ENCODE measurements around the gene FNDC8.
"Not testable (repeated sequence)": the region's sequence is repeated elsewhere in the genome, so short reads cannot be mapped to it uniquely, and the experiment has no call there.

The FNDC8 gene

DNA sequence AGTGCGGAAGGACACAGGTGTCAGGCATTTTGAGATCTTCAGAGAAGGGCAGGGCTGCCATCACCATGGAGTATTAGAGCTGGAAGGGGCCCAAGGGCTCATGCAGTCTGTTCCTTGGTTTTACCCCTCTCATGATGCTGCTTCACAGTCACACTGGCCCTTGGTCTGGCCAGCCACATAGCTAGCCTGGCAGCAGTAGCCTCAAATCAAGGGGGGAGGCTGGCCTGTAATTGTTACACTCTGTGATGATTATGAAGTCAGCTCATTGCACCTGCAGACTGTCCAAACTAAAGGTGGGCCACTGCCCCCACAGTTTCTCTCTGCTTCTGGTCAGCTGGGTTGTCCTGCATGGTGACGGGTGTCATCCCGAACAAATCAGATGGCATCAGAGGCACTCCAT lies at the start of gene FNDC8:
Gene FNDC8, plus strand, starts transcription at position 301 of the 400 bp plus-strand sequence. Its CDS starts 79 bp downstream, at position 380.
- no peak for DNase-seq

DNA sequence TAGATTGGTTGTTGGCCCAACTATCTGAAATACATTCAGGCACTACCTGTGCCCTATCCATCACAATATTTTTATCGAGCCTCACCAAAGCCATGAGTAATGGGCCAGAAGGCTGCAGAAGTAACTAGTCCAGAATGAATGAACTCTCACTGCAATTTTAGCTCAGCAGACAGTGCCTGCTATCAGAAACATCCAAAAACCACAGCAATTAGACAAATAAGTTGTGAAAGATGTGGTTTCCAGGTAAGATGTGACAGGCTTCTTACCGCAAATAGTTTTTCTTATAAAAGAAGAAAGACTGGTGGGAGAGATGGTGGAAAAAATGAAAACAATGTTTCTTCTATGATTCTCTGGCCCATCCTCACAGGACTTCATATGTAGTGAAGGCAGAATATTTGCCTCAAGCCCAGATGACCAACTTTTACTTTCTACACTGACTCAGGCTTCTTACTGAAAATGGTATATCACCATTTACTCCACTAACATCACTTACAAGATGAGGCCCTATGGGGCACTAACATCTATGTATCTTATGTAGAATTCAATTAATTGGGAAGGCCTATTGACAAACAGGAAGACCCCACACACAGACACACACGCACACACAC lies 48.1 kb upstream of the FNDC8 start:
- DNase-seq: no peak

DNA sequence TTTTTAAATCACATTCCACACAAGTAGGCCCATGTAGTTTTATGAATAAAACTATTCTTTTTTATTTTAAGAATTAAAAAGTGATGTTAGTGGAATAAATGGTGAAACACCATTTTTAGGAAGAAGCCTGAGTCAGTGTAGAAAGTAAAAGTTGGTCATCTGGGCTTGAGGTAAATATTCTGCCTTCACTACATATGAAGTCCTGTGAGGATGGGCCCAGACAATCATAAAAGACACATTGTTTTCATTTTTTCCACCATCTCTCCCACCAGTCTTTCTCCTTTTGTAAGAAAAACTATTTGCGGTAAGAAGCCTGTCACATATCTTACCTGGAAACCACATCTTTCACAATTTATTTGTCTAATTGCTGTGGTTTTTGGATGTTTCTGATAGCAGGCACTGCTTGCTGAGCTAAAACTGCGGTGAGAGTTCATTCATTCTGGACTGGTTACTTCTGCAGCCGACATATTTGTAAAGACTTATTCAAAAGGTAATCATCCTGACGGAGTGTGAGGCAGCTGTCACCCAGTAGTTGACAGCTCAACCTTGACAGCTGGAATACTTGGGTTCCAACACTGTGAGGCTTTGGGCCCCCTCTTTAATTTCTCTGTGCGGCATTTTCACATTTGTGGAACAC lies 47.3 kb upstream of the FNDC8 start:
- DNase-seq: no peak

DNA sequence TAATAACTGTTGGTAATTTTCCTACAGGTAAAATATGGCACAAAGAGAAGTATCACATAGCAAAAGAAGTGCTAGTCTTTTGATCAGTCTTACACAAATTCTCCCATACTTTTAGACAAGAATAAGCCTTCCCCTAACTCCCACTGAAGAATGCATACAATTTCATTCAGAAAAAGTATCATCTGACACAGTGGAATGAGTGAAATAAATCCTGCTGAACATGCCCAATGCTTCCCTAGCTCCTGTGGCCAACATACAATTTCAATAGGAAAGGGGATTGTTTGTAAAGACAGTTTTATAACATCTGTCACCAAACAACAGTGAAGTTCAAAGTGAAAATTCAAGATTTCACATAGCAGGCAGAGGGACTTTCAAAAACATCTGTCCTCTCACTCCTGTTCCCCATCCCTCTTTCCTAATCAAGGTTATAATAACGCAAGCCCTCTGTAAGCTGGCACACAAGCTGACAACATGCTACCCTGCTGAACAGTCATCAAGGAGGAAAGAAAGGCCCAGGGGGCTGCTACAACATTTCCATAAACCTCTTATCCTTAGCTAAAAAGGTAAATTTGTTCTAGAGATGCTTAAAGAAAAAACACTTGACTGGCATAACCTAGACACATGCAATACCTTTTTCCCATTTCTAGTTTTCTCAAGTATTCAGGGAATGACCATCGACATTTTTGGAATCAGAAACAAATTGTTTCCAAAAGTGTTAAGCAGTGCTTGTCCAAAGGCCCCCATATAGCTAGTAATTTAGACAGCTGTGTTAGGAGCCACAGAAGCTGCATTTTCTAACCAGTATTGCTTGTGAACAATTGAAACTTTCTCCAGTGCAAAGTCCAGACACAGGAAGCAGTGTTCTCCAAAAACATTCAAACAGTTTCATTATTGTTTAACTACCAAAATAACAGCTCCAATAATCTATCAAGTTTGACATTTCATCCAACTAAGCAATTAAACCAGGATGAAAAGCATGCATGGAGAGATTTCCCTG lies 46.4 kb upstream of the FNDC8 start:
- no peak for DNase-seq

DNA sequence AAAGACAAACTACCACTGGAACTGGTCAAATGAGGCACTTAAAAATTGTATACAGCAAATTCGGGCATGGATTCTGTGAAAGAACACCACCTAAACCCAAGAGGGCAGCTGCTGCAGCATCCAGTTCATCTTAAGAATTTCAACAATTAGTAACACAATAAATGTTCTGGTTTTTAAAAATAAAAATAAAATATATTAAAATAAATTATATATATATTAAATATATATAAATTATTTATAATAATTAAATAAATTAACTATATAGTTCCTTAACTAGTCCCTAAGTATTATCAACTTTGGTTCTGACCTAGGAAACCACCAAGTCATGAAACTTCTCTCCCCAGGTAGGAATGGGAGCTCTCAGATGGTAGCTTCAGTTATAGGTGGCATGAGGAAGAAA lies 44.5 kb upstream of the FNDC8 start:
- DNase-seq: no peak

DNA sequence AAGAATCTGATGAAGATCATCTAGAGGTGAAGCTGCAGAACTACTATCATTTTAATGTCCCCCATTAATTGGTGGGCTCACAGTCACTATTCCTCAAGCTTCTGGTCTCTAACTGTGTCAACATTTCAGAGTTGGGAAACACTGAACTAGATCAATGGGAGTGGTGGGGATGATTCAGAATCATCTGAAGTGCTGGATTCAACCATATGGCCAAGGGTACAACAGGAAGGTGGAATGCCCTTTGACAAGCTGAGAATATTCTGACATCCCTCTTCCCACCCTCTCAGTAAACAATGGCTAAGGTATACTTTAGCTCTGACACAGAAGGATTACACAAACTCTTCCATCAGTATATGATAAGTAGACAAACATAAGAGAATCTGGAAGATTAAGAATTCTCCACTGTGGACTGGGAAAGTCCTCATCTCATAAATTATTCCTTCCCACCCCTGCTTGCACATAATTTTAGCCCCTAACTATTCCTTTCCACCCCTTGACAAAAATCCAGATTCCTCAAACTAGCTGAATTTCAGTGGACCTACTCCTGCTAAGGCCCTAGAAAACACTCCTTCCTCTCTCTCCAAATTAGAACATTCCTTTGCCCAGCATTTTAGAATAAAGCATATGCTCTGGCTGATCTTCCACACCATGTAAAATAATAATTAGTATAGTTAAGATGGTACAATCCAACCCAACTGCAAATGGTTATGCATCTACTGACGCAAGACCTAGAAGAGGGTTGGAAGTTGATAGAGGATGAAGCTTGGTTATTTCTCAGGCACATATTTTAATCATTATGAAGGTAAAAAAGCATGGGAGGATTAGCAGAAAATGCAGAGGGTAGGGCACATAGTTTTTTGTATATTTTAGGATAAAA lies 41.6 kb upstream of the FNDC8 start:
- no peak for DNase-seq

- no peak for DNase-seq
These were observed 40.9 kb upstream of the FNDC8 start for GRCh38 chr17:35080536-35080935.

DNA sequence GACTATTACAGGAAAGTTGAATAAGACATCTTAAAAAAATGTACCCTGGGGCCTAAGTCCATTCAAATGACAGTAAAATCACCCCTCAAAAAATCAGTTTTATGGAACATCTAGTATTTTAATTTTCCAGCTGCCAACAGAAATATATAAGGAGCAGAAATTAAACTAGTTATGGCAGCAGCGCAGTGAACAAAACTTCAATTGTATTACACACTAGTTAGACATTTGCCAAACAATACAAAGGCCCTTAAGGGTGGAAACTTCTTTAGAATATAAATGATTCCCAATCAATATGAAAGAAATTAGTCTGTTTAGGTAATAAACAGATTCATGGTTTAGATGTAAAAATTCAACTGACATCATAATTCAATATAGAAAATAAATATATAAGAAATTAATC lies 39.8 kb upstream of the FNDC8 start:
- DNase-seq: no peak

- no peak for DNase-seq
These were observed 39.2 kb upstream of the FNDC8 start for GRCh38 chr17:35082073-35082657.

- no peak for DNase-seq
These were observed 38.3 kb upstream of the FNDC8 start for GRCh38 chr17:35083071-35083470.

DNA sequence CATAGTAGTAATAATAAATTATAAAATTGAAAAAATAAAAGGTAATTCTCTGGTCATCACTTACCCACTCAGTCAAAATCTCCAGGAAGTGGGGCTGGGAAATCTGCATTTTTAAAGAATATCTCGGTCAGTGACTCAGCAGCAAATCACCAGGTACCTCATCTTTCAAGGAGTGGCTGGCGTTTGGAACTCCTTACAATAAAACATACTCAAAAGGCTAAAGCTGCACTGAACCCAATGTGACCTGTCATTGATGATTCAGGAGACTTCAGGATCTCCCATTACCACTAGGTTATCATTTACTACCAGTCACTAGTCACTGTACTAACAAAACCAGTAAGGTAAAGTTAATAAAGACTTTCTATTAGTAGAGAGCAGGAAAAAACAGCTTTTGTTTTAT lies 36.4 kb upstream of the FNDC8 start:
- no peak for DNase-seq

GRCh38 chr17:35086164-35086563 lies 35.3 kb upstream of the FNDC8 start:
- DNase-seq: no peak

- no peak for DNase-seq
These were observed 34.4 kb upstream of the FNDC8 start for GRCh38 chr17:35086931-35087573.

GRCh38 chr17:35087731-35088355 lies 33.6 kb upstream of the FNDC8 start:
- peak; percentile 42 for DNase-seq

- peak; percentile 45 for DNase-seq
These were observed 33.0 kb upstream of the FNDC8 start for GRCh38 chr17:35088356-35088880.

DNA sequence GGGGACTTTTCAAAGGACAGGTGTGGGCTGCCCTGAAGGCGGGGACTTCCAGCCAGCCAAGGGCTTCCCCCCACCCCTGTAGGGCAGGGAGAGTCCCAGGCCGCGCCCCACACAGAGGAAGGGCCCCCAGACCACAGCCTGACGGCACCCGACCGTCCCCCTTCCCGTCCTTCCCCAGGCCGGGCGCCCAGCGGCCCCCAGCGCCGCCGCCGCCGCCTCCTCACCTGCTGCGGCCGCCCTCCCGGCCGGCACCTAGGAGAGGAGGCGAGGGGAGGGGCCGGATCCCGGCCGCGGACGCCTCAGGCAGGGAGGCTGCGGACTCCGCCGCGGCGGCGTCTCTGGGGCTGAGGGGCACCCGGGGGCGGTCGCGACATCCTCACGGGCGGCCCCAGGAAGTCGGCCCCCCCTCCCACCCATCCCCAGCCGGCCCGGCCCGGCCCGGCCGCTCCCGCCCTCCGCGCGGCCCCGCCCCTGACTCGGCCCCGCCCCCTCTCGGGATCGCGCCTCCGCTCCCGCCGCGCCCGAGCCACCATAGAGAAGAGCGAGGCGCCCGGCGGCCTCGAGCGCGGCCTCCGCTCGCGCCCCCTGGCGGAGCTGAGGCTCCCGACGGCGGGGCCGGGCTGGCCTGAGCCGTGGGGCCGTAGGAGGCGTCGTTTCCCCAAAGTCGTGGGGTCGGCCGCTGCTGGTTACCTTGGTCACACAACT lies 32.4 kb upstream of the FNDC8 start:
- DNase-seq: peak; percentile 94

DNA sequence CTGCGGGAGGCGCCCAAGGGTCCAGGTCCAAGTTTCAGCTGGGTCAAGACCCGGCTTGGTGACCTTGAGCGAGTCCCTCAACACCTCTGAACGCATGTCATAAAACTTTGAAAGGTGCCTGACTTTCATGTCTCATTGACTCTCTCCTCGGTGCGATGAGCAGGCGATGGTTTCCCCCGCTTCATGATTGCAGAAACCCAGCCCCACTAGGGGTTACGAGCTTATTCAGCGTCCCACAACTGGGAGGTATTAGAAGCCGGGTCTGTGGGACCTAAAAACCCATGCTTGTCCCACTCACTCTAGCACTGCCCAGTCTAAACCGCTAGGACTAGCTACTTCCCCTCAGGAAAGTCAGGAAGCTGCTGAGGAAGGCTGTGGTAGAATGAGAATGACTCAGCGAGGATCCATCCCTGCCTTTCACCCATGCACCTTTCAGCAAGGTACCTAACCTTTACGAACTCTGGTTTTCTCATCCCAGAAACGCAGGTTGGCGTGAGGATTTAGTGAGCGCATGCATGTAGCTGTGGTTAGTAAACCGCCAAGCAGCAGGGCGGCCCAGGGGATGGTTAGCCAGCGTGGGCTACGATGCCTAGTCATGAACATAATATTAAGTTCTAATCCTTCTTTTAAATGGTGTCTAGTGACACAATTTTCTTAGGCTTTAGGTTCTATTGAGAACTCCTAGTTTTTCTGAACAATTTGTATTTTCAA lies 31.7 kb upstream of the FNDC8 start:
- DNase-seq: no peak

- not testable (repeated sequence) for DNase-seq
These were observed 30.7 kb upstream of the FNDC8 start for GRCh38 chr17:35090707-35091106.

- no peak for DNase-seq
These were observed 26.5 kb upstream of the FNDC8 start for GRCh38 chr17:35094902-35095301.

DNA sequence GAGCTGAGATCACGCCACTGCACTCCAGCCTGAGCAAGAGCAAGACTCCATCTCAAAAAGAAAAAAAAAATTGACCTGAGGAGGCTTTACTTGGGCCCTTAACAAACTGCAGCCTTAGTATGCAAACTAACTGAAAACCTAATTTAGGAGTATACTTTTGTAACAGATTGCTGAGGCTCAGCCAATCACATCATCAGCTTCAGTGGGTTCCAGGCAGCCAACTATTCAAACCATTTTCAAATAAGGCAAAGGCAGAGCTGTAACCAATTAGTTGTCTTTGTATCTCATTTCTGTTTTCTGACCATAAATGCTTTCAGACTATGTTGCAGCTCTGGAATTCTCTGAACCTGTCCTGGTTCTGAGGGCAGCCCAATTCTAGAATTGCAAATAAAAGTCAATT lies 25.7 kb upstream of the FNDC8 start:
- no peak for DNase-seq

Data from activated T-cell treated with anti-CD3 and anti-CD28 coated beads, Interleukin-2, amount 50 U/mL, for 1 hour (primary cell).